HG03565 (cell line): ENCODE measurements around the gene LYPLAL1.
A peak's percentile ranks its signal among the peaks of the same experiment; 100 is the strongest.
"Not testable (repeated sequence)": the region's sequence is repeated elsewhere in the genome, so short reads cannot be mapped to it uniquely, and the experiment has no call there.

ENCODE experiments used
- ATAC-seq: cut with Tn5 transposase; IDR thresholded peaks from one replicate; pipeline ENCODE4 v1.9.1; 2021; ENCODE audit warnings: mild to moderate bottlenecking, moderate library complexity; ENCODE audit not compliant: unreplicated experiment

LYPLAL1 gene

GRCh38 chr1:219161371-219161770 lies 12.3 kb upstream of the LYPLAL1 start:
- no peak for ATAC-seq

GRCh38 chr1:219163401-219163954 lies 10.2 kb upstream of the LYPLAL1 start:
- ATAC-seq, result no peak

DNA sequence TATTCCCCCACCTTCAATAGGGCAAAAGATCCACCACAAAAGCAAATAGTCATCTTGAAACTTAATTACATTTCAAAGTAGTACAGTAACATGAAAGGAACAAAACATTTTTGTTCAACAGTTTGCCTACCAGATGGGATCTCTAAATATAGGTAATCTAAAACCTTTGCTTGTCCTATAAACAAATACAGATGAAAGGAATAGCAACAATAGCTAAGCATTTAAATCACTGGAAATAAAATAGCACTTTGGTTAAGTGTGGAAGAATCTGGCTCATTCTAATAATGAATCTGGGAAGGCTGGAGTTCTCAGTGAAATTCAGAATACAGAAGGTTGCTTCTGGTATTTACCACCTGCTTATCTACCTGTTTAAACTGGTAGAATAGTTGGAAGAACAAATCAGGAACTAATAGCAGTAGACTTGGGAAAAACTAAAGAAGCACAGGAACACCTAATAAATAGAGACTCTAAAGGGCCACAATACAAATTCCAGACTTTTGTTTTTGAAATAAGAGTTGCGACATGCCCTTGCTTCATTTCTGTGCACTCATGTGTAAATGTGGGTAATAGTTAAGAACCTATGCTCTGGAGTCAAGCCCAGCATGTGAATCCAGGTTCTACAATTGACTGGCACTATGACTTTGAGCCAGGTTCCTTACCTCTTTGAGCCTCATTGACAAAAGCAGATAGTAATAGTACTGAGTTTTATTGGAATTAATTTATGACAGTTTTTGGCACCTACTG lies 2.3 kb upstream of the LYPLAL1 start:
- ATAC-seq, result no peak

GRCh38 chr1:219172821-219173220 lies 857 bp upstream of the LYPLAL1 start:
- ATAC-seq, result no peak

DNA sequence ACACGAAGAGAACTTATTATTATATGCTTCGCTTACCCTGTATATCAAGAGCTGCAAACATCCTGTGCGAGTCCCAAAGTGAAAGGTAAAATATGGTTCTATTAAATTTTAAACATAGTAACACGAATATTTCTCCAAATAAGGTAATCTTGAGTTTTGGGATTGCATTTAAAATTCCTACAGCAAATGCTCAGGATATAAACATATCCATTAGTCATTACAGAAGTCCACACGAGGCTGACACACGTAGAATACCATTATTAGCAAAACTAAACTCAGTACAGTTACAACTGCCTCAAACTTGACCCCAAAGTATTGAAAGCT lies 282 bp upstream of the LYPLAL1 start:
- ATAC-seq, result no peak

DNA sequence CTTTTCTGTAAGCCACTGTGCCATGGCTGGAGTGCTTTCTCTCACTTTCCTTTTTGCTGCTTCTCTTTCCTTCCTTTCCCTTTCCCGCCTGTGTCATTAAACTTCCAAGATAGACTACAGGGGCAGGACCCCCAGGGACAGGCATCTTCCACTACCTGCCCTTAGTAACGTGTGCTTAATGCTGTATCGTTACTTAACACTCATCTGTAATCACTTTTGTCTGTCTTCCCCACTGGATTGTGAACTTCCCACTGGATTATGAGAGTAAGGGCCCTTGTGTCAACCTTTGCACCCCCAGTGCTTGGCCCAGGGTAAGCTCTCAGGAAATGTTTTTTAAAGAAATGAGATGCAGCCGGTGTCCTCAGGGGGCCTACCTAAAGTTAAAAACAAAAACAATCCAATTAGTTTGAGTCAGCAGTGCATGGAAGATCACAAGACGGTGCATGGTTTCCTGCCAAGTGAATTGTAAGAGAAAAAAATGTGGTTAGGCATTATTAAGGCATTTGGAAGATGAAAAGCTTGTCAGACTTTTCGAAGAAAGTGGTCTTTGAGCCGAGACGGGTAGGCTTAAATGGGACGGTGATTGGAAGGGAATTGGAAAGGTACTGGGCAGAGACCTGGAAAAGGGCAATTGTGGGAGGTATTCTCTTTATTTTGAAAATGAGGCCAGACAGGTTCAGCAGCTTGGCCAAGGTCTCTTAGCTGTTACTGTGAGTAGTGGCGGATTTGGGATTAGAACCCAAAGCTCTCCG lies 958 bp downstream of the LYPLAL1 start:
- ATAC-seq, result no peak

DNA sequence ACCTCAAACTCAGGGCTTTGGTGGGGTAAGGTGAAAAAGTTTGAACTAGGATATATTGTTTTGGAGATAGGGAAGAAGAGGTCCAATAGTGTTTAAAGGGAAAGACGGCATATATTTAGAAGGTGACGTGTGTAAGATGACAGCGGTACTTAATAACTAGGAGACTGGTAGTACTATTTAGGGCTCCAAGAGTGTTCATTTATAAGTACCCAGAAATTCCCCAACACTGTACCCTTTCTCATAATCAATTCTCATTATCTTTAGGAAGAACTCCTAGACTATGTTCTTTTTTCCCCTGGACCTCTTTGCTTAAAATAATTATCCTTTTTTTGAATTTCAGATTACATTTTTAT lies 1.5 kb downstream of the LYPLAL1 start:
- ATAC-seq, result no peak

DNA sequence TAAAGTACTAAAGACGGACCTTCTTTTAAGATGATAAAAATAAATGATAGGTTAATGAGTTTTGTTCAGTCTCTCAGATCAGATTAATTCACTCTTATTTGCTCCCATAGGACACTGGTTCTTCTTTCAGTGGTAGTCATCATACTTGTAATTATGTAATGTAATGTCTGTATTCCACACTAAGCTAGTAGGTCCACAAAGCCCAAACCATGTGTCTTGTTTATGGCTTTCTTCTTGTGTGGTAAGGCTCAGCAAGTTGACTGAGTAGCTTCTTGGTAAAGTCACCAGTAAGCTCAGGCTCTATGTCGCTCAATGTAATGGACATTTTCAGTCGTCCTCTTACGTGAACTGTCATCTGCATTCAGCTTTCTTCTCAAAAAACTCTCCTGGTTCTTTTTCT lies 2.5 kb downstream of the LYPLAL1 start:
- no peak for ATAC-seq

DNA sequence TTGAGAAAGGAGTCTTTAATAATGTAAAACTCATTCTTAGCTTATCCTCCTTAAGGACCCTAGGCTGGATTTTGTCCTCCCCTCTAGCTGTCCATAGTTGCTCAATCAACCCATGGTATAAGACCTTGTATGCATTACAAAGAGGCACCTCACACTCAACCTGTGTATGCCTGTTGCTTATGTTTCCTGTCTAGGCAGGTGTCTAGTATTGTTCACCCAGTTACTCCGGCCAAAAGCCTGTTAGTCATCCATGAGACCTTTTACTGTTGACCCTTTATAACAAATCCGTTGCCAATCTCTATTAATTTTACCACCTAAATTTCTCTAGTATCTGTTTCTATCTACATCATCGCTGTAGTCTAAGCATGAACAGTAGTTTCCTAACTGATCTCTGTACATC lies 3.7 kb downstream of the LYPLAL1 start:
- peak; percentile 21 for ATAC-seq

GRCh38 chr1:219177940-219178339 lies 4.3 kb downstream of the LYPLAL1 start:
- ATAC-seq, result no peak

- ATAC-seq, result no peak
These were observed 5.6 kb downstream of the LYPLAL1 start for GRCh38 chr1:219179293-219179692.

- no peak for ATAC-seq
These were observed 10.7 kb downstream of the LYPLAL1 start for GRCh38 chr1:219184337-219184736.

DNA sequence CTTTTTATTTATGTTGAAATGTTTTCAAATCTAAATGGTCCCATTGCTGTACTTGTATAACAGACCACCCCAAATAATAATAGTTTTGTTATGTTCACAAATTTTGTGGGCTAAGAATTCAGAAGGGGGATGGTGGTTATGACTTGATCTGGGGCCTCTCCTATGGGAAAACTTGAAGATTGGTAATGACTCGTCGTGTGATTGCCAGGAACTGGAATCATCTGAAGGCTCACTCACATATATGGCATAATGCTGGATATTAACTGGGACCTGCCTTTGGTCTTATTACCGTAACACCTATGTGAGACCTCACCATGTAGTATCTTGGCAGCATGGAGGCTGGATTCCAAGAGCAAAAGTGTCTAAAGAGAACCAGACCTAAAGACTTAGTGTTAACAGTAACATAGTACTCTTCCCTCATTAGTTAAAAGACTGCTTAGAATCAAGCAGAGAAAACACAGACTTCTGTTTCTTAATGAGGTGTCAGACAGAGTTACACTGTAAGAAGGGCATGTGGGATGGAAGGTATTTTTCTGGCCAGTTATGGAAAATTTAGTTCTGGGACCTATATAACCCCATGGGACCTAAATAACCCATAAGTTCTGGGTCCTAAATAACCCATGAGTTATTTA lies 11.9 kb downstream of the LYPLAL1 start:
- ATAC-seq, result no peak

GRCh38 chr1:219188331-219188803 lies 14.7 kb downstream of the LYPLAL1 start:
- ATAC-seq, result no peak

DNA sequence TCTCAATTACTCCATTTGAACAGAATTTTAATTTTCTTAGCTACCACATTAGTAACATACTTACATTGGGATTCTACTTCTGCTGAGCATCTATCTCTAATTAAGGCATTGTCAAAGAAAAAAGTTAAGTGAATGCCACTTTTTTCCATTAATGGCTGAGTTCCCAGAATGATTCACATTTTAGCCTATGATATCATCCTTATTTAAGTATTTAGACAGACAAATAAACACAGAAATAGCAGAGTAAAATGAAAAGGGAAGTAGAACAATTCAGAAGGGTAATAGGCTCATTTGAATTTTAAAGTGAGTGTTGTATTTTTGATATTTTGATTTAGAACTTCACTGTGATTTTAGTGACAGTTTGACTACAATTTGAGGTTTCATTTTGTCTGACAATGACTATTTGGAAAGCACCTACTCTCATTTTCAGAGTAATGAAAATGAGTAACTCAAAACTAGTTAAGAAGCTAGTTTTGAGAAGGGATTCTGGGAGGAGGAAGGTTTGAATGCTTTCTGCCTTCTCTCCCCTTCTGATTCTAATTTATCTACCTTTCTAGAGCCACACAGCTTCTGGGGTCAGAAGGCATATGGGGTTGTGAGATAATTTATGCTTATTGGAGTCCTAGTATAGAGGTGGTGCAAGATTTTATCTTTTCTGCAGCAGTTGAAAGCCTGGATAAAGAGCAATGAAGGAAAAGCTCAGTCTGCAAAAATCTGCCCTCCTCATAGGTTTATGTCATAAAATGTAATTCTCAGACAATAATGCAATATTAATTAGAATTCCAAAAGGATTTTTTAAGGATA lies 15.5 kb downstream of the LYPLAL1 start:
- peak; percentile 66 for ATAC-seq

- ATAC-seq, result no peak
These were observed 16.3 kb downstream of the LYPLAL1 start for GRCh38 chr1:219189952-219190351.

- no peak for ATAC-seq
These were observed 16.9 kb downstream of the LYPLAL1 start for GRCh38 chr1:219190605-219191004.

- not testable (repeated sequence) for ATAC-seq
These were observed 22.2 kb downstream of the LYPLAL1 start for GRCh38 chr1:219195833-219196232.

DNA sequence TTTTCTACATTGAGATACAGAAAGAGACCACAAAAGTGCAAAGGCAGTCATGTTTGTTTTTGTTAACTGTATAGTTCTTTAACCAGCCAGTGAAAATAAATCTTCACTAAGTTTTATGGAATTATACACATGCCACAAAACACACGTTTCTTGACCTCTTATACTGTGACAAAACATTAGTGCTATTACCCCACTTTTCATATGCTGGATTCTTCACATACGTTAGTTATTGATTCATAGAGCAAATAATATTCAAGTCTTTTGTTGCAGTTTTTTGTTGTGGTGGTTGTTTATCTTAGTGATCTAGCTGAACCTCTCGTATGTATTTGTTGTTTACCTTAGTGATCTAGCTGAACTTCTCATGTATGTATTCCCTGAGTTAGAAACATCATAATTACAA lies 28.0 kb downstream of the LYPLAL1 start:
- ATAC-seq, result no peak

DNA sequence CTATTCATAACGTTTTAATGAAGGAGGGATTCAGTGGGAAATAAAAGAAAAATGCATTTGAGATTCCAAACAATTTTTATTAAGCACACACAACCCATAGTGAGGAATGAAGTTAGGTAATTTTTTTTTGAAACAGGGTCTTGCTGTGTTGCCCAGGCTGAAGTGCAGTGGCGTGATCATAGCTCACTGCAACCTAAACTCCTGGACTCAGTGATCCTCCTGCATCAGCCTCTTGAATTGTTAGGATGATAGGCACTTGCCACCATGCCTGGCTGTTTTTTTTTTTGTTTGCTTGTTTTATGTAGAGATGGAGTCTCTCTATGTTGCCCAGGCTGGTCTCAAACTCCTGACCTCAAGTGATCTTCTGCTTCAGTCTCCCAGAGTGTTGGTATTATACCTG lies 28.9 kb downstream of the LYPLAL1 start:
- no peak for ATAC-seq

DNA sequence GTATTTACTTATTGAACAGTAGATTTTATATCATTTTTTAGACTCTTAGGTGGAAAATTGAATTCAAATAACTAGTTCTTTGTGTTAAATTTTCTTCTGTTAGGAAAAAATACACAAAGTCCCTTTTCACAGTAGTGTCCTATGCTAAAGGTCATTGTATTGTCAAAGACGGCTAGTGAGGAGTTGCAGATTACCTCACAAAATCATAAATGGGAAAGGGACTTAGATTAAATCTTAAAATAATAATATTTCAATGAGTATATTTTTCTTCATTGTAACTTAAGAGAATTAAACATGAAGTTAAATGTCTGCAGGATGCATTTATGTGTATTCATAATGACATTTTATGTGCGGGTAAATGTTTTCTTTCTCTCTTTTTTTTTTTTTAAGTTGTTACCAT lies 32.7 kb downstream of the LYPLAL1 start:
- ATAC-seq, result no peak
